ENCODE measurements around the gene EIF4E3.
A peak's percentile ranks its signal among the peaks of the same experiment; 100 is the strongest.

Gene EIF4E3

GRCh38 chr3:71725271-71725991, at the start of gene EIF4E3:
EIF4E3 (minus strand) TSS chr3:71725402; CDS start chr3:71725367, 35 bp downstream.
- Histone ChIP-seq H3K36me3 (ENCODE audit: insufficient read depth) (no peaks in the 10 kb centered on the region), H3K27me3 (ENCODE audit: insufficient read depth, low read depth) (no peaks in the 10 kb centered on the region), H4K20me1 (ENCODE audit: insufficient read depth) (no peaks in the 10 kb centered on the region), H3K4me2 (peak within 1 kb of the TSS; percentile 83), H3K27ac (no peak within 1 kb of the TSS), H3K4me3 (IDR thresholded peaks at IDR 0.05; ENCODE audit: insufficient read depth, low read depth, low read length) (peak within 1 kb of the TSS; percentile 17), H2AFZ (ENCODE audit: low read depth) (peak within 1 kb of the TSS; percentile 57), H3K9ac (no peak within 1 kb of the TSS; the same call in 1 of the 2 replicates), H3K4me1 (ENCODE audit: low read depth, poor library complexity, severe bottlenecking) (peaks cover 12% of the 10 kb centered on the region), H3K79me2 (ENCODE audit: insufficient read depth, low read depth) (no peaks in the 10 kb centered on the region)
- TF ChIP-seq, protein P1, sequence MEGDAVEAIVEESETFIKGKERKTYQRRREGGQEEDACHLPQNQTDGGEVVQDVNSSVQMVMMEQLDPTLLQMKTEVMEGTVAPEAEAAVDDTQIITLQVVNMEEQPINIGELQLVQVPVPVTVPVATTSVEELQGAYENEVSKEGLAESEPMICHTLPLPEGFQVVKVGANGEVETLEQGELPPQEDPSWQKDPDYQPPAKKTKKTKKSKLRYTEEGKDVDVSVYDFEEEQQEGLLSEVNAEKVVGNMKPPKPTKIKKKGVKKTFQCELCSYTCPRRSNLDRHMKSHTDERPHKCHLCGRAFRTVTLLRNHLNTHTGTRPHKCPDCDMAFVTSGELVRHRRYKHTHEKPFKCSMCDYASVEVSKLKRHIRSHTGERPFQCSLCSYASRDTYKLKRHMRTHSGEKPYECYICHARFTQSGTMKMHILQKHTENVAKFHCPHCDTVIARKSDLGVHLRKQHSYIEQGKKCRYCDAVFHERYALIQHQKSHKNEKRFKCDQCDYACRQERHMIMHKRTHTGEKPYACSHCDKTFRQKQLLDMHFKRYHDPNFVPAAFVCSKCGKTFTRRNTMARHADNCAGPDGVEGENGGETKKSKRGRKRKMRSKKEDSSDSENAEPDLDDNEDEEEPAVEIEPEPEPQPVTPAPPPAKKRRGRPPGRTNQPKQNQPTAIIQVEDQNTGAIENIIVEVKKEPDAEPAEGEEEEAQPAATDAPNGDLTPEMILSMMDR (conservative IDR thresholded peaks at IDR 0.05; ENCODE audit: low read depth, low read length), result no peak

GRCh38 chr3:71771884-71772283, 46.7 kb upstream of the EIF4E3 start:
- Histone ChIP-seq H3K9ac (no peak overlapping the region), H3K27ac (no peak overlapping the region), H3K27me3 (ENCODE audit: insufficient read depth, low read depth) (no peaks in the 10 kb centered on the region), H4K20me1 (ENCODE audit: insufficient read depth) (no peaks in the 10 kb centered on the region), H3K4me3 (IDR thresholded peaks at IDR 0.05; ENCODE audit: insufficient read depth, low read depth, low read length) (no peak overlapping the region), H3K36me3 (ENCODE audit: insufficient read depth) (no peaks in the 10 kb centered on the region), H3K4me1 (ENCODE audit: low read depth, poor library complexity, severe bottlenecking) (no peaks in the 10 kb centered on the region), H3K79me2 (ENCODE audit: insufficient read depth, low read depth) (no peaks in the 10 kb centered on the region), H3K4me2 (no peak overlapping the region), H2AFZ (ENCODE audit: low read depth) (no peak overlapping the region)
- TF ChIP-seq, protein P1 (conservative IDR thresholded peaks at IDR 0.05; ENCODE audit: low read depth, low read length), result no peak

- H3K27me3 ChIP-seq (ENCODE audit: insufficient read depth, low read depth), result no peaks in the 10 kb centered on the region
- H2AFZ ChIP-seq (ENCODE audit: low read depth), result no peak overlapping the region
- H3K27ac ChIP-seq, result no peak overlapping the region
- H3K4me2 ChIP-seq, result no peak overlapping the region
- no peaks in the 10 kb centered on the region for H4K20me1 ChIP-seq (ENCODE audit: insufficient read depth)
- H3K9ac ChIP-seq, result no peak overlapping the region
- H3K36me3 ChIP-seq (ENCODE audit: insufficient read depth), result no peaks in the 10 kb centered on the region
- no peaks in the 10 kb centered on the region for H3K79me2 ChIP-seq (ENCODE audit: insufficient read depth, low read depth)
- H3K4me3 ChIP-seq (IDR thresholded peaks at IDR 0.05; ENCODE audit: insufficient read depth, low read depth, low read length), result no peak overlapping the region
- no peaks in the 10 kb centered on the region for H3K4me1 ChIP-seq (ENCODE audit: low read depth, poor library complexity, severe bottlenecking)
- TF ChIP-seq, protein P1 (conservative IDR thresholded peaks at IDR 0.05; ENCODE audit: low read depth, low read length), result no peak
Observed at GRCh38 chr3:71771126-71771525, 45.9 kb upstream of the EIF4E3 start.

DNA sequence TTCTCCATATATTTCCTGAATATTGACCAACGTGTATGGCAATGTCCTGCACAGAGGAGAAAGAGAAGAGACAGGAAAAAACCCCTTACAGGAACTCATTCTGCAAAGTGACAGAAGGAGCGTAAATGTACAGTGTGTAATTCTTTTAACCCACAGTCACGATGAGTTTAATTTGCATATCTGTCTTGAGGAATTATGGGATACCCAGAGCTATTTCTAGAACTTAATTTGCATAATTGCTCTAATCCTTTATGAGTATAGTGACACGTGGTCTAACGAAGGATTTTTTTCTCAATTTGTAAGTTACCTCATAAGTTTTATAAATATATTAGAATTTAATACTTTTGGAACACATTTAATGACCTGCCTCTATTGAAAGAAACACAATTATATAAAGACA, 38.2 kb upstream of the EIF4E3 start:
- Histone ChIP-seq H3K79me2 (ENCODE audit: insufficient read depth, low read depth) (no peaks in the 10 kb centered on the region), H3K27ac (no peak overlapping the region), H4K20me1 (ENCODE audit: insufficient read depth) (no peaks in the 10 kb centered on the region), H3K4me2 (no peak overlapping the region), H3K4me1 (ENCODE audit: low read depth, poor library complexity, severe bottlenecking) (no peaks in the 10 kb centered on the region), H2AFZ (ENCODE audit: low read depth) (no peak overlapping the region), H3K27me3 (ENCODE audit: insufficient read depth, low read depth) (no peaks in the 10 kb centered on the region), H3K4me3 (IDR thresholded peaks at IDR 0.05; ENCODE audit: insufficient read depth, low read depth, low read length) (no peak overlapping the region), H3K9ac (no peak overlapping the region), H3K36me3 (ENCODE audit: insufficient read depth) (no peaks in the 10 kb centered on the region)
- TF ChIP-seq, protein P1 (conservative IDR thresholded peaks at IDR 0.05; ENCODE audit: low read depth, low read length), result no peak

All from KMS-11 (cell line).